HK-2 (cell line): ENCODE results near the gene MAPK10.
"Not testable (repeated sequence)": the region's sequence is repeated elsewhere in the genome, so short reads cannot be mapped to it uniquely, and the experiment has no call there.

Source experiments
- DNase-seq: peaks from one replicate; pipeline ENCODE4 v3.0.0-alpha.2; 2018; ENCODE audit not compliant: unreplicated experiment

MAPK10 gene

GRCh38 chr4:86338989-86339388, 20.9 kb downstream of the MAPK10 start:
- peak; percentile 60 for DNase-seq

- DNase-seq, result no peak
Measured at GRCh38 chr4:86338521-86338920, 21.3 kb downstream of the MAPK10 start.

- no peak for DNase-seq
Measured at GRCh38 chr4:86334020-86334750, 25.7 kb downstream of the MAPK10 start.

- DNase-seq, result no peak
Measured at GRCh38 chr4:86333236-86333635, 26.6 kb downstream of the MAPK10 start.

GRCh38 chr4:86330961-86331742, 28.7 kb downstream of the MAPK10 start:
- DNase-seq, result no peak

- DNase-seq, result not testable (repeated sequence)
Measured at GRCh38 chr4:86330411-86330810, 29.4 kb downstream of the MAPK10 start.

GRCh38 chr4:86329431-86329830, 30.4 kb downstream of the MAPK10 start:
- no peak for DNase-seq

GRCh38 chr4:86326400-86326799, 33.5 kb downstream of the MAPK10 start:
- DNase-seq, result no peak

- no peak for DNase-seq
Measured at GRCh38 chr4:86319390-86319789, 40.5 kb downstream of the MAPK10 start.

GRCh38 chr4:86315579-86315978, 44.3 kb downstream of the MAPK10 start:
- no peak for DNase-seq

GRCh38 chr4:86313656-86314055, 46.2 kb downstream of the MAPK10 start:
- DNase-seq, result no peak

- no peak for DNase-seq
Measured at GRCh38 chr4:86307432-86307831, 52.4 kb downstream of the MAPK10 start.

GRCh38 chr4:86306816-86307215, 53.0 kb downstream of the MAPK10 start:
- no peak for DNase-seq

- no peak for DNase-seq
Measured at GRCh38 chr4:86302830-86303229, 57.0 kb downstream of the MAPK10 start.

GRCh38 chr4:86302251-86302650, 57.6 kb downstream of the MAPK10 start:
- DNase-seq, result no peak

GRCh38 chr4:86300516-86300915, 59.3 kb downstream of the MAPK10 start:
- DNase-seq, result no peak

- DNase-seq, result no peak
Measured at GRCh38 chr4:86296865-86297264, 63.0 kb downstream of the MAPK10 start.

GRCh38 chr4:86294883-86295282, 65.0 kb downstream of the MAPK10 start:
- no peak for DNase-seq

- DNase-seq, result no peak
Measured at GRCh38 chr4:86291180-86291579, 68.7 kb downstream of the MAPK10 start.

- no peak for DNase-seq
Measured at GRCh38 chr4:86286726-86287125, 73.1 kb downstream of the MAPK10 start.

- no peak for DNase-seq
Measured at GRCh38 chr4:86283371-86283770, 76.5 kb downstream of the MAPK10 start.

GRCh38 chr4:86280246-86280645, 79.6 kb downstream of the MAPK10 start:
- no peak for DNase-seq

GRCh38 chr4:86279293-86279960, 80.4 kb downstream of the MAPK10 start:
- no peak for DNase-seq
